Retina (tissue), 1 donor: ENCODE results near the gene FHAD1.

Experiments
- DNase-seq: peaks from one replicate; pipeline ENCODE4 v3.0.0-alpha.2; 2016

Gene FHAD1

DNA sequence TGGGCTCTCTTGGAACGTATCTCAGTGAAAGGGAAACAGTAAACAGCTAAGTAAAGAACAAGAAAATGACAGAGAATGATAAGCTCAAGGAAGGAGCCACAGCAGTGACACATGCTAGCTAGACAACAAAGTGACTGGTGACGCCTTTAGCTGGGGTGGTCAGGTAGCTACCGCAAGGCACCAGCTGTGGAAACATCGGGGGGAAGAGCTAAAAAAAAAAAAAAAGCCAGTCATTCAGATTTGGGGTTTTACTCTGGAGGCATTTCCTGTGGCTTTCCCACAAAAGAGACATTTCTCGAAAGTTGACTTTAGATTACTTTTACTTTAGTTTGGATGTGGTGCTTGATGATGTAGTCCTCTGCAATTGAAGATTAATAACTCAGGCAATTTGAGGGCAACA is 2.1 kb downstream of the FHAD1 start:
- no peak for DNase-seq

DNA sequence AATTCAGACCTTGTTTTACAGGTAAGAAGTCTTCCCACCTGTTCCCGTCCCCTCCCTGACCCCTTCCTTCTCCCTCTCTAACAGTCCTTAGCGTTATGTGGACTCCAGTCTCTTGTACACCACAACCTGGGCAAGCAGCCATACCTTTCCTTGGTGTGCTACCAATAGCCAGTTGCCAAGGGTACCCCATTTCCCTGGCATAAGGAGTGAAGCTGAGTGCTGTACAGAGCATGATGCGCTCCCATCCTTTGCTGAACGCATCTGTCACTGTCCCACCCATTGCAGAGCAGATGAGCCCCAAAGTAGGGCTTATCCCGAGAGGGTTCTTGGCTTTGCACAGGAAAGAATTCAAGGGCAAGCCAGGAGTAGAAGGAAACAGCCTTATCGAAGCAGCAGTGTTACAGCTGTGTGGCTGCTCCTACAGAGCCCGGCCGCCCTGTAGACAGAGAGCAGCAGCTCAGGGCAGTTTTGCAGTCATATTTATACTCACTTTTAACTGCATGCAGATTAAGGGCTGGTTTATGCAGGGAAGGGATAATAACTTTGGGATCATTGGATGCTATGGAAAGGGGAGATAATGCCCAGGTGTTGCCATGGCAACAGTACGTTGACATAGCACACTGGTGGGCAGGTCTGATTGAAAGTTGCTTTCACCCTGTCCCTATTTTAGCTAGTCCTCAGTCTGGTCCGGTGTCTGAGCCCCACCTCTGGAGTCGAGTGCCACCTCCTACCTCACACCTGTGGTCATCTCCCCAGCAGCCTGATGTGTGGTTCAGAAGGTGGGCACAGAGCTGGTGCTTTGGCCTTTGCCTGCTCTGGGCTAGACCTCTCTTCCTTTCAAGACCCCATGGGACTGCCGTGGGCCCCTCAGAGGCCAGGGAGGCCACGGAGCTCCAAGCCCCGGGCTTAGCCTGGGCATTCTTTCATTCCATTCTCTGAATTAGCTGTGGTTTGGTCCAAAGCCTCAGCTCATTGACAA is 5.1 kb downstream of the FHAD1 start:
- DNase-seq, result no peak

DNA sequence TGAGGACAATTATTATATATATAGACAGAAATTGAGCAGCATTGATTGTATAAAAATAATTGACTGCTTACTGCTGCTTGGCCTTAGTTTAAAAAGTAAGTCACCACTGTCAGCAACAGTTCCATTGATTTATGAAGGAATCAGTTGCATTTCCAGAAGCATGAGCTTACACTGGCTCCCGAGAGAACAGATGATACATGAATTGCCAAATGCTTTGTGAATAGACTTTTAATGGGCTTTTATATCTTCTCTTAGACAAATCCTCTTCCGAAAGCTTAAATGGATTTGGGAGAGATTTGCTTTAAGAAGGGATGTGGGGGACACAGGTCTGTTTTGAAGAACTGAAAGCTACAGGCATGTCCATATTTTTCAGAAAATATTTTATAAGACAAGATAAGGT is 7.5 kb downstream of the FHAD1 start:
- DNase-seq, result no peak

DNA sequence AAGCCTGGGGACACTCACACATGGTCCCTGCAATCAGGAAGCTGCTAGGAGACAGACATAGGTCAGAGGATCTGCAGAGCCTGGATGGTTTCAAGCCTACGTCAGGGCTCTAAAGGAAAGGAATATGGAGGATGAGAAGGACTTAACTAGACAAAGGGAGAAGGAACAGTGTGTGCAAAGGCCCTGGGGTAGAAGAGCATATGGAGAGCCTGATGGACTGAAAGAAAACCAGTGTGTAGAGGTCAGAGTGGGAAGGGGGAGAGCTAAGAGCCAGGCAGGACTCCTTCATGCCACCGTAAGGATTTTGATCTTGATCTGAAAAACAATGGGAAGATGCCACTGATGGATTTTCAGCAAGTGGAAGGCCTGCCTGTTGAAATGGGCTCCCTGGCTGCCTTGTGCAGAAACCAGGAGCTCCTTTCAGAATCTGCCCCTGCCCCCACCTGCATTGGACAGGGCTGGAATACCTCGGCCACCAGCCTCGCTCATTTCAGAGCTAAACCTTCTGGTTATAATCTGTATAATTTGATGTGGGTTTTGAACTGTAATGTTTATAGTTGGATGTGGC is 8.6 kb downstream of the FHAD1 start:
- DNase-seq, result no peak

DNA sequence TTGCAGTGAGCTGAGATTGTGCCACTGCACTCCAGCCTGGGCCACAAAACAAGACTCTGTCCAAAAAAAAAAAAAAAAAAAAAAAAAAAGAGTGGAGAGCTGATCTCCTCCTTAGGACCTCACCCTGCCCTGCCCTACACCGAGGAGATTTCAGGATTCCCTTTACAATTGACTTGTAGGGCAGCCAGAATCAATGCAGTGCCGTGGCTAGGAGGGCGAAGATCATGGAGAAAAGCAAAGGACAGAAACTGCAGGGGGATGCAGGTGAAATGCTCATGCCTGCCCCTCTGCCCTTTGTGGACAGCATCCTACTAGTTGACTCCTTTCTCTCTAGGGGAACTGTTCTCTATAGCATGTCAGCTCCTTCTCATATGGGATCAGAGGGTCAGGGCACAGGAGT is 9.6 kb downstream of the FHAD1 start:
- DNase-seq, result no peak

DNA sequence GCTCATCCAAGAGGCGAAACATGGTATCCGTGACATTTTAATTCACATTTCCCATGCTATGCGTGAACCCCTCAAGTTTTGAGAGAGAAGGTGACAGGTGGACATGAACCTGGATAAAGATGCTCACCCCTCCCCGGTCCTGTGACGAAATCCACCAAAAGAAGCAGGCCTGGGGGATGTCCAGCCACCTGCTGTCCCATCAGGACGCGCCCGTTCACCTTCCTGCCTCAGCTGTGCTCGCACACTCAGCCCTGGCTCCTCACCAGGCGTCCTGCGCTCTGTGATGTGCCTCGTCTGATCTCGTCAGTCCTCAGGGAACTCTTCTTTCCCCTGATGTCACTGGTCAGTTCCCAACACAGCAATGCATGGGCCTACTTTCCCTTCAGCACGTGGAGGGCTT is 10.3 kb downstream of the FHAD1 start:
- DNase-seq, result no peak

DNA sequence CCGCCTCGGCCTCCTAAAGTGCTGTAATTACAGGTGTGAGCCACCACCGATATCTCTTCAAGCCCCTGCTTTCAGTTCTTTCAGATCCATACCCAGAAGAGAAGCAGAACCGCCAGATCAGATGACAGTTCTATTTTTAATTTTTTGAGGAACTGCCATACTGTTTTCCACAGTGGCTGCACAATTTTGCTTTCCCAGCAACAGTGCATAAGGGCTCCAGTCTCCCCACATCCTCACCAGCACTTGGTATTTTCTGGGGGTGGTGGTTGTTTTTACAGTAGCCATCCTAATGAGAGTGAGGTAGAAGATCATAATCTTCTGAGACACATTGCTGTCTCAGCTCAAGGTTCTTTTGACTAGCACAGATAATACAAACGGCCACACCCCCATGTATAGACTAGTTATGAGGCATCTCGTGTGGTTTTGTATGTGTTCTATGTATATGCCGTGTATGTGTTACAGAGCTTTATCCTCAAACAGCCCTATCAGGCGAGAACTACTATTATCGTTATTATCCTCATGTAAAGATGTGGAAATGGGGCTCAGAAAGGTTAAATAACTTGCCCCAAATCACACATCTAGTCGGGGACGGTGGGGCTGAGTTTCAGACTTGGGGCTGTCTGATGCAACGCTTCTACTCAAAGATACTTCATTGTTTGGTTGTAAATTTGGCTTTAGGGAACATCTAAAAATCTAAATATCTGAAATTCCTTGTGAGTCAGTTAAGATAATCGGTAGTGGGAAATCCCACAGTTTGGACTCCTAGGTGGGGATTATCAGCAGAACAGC is 12.0 kb downstream of the FHAD1 start:
- DNase-seq, result no peak

DNA sequence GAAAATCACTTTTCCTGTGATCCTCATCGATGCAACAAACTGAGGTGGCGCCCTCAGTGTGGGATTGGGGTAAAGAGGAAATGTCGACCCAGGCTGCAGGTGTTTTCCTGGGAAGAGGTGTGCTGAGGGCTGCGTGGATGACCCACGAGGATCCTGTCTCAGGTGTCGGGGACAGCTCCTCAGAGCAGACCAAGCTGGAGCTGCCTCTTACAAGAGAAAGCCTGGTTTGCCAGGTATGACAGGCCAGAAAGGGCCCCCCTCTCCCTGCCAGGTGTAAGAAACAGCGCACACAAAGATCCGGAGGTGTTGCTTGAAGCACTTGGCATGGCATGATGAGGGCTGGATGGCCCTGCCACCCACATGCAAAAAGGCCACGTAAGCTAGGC is 12.6 kb downstream of the FHAD1 start:
- no peak for DNase-seq

DNA sequence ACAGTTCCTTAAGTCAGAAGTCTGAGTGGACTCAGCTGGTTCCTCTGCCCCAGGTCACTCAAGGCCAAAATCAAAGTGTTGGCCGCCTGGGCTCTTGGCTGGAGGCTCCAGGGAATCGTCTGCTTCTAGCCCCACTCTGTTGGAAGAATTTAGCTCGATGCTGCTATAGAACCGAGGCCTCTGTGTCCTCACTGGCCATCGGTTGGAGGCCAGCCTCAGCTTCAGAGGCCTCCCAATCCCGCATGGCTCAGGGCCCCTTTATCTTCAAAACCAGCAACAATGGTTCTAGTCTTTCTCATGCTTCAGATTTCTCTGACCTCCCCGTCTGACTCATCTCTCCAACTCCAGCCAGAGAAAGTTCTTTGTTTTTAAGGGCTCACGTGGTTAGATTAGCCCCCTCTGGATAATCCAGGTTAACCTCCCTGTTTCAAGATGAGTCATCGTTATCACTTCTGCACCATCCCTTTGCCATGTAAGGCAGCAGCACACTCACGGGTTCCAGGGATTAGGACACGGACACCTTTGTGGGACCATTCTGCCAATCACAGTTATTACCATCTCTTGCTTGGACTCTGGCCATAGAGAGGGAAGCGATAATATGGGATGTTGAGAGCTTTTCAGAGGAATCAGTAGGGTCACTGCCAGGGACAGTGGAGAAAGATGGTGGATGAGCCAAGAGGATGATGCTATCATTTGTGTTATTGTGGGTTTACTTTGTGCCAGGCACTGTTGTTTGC is 13.6 kb downstream of the FHAD1 start:
- DNase-seq, result no peak

DNA sequence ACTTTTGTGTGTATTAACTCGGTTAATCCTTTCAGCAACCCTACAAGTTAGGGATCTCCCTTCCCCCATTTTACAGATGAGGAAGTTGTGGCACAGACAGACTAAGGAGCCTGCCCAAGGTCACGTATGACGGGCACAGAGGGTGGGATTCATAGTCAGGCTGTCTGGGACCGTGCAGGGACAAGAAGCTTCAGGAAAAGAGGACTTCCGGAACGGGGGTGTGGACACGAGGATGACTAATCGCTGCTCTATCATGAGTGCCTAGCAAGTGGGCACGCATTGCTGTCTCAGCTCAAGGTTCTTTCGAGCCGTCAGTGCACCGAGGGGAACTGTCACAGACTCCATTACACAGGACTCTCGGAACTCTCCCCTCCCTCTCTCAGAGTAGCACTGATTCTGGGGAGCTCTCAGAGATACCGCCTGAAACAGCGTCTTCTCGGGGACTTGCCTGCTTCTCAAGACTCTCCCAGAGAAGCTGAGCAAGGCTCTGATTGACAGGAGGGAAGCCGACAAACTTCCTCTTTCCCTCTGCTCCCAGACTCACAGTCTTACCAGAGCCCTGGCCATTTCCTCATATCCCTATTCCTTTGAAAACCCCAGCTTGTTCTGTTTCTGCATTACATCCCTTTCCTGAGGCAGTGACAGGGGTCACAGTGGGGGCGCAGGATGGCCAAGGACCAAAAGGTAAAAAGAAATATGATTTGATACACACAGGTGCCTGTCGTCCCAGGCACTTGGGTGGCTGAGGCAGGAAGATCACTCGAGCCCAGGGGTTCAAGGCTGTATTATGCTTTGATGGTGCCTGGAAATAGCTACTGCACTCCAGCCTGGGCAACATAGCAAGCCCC is 14.4 kb downstream of the FHAD1 start:
- no peak for DNase-seq

DNA sequence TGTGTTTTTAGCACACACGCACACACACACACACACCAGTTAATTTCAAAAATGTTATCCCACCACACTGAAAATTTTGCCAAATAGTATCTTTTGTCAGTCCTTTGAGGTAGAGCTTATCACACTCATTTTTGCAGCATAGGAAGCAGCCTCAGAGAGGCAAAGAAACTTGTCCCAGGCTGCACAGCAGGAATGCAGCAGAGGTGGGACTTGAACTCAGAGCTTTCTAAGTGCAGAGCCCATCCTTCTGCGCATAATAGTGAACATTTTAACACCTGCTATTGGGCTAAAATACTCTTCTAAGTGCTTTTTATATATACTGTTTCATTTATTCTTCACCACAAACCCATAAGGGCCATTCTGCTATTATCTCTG is 15.0 kb downstream of the FHAD1 start:
- no peak for DNase-seq

DNA sequence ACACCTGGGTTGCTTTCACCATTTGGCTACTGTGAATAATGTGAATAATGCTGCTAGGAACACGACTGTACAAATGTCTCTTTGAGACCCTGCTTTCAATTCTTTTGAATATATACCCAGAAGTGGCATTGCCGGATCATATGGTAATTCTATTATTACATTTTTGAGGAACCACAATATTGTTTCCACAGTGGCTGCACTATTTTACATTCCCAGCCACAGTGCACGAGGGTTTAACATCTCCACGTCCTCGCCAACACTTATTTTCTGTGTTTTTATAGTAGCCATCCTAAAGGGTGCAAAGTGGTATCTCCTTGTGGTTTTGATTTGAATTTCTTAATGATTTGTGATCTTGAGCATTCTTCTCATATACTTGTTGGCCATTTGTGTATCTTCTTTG is 15.7 kb downstream of the FHAD1 start:
- DNase-seq, result no peak

DNA sequence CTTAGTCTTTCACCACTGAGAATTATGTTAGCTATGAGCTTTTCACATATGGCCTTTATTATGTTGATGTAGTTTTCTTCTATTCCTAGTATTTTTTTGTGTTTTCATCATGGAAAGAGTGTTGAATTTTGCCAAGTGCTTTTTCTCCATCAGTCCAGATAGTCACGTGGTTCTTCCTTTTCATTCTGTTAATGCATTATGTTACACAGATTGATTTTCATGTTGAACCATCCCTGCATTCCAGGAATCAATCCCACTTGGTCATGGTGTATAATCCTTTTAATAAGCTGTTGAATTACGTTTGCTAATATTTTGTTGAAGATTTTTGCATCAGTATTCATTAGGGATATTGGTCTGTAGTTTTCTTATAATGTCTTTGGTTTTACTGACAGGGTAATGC is 17.7 kb downstream of the FHAD1 start:
- DNase-seq, result no peak

DNA sequence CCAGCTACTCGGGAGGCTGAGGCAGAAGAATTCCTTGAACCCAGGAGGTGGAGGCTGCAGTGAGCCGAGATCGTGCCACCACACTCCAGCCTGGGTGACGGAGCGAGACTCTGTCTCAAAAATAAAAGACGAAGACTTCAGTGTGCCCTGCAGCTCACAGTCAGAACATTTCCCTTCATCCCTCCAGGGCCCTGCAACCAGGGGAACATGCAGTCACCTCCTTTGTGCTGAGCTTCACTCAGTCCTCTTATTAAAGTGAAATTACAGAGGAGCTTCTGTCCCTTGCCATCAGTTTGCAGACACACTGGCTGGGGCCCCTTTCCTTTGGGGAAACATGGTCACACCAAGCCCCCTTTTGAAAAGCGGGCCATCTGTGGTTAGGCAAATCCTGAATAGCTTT is 24.2 kb downstream of the FHAD1 start:
- no peak for DNase-seq

DNA sequence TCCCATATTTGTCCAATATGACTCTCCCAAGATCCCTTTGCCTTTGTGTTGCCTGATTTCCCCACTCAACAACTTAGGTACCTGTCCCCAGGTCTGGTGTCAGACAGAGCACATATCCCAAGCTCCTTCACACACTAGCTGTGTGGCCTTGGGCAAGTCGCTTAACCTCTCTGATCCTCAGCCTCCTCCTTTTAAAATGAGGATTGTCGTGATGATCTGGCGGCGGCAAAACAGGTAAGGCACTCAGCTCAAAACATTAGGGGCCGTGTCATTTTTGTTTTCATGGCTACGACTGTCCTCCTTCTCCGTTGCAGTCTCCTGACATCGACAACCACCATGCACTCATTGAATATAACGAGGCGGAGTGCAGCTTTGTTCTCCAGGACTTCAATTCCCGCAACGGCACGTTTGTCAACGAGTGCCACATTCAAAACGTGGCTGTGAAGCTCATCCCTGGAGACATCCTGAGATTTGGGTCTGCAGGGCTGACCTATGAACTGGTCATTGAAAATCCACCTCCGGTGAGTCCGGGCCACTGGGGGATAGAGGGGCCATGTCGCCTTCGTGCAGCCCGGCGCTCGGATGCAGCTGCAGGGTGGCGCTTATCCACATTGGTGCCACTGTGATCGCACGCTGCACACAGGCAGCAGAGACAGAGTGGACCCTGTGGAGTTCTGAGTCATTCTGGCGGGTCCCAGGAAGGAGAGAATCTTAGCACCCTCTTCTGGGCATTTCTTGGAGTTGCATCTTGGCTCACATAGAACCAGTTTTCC is 25.2 kb downstream of the FHAD1 start:
- DNase-seq, result peak; percentile 80

DNA sequence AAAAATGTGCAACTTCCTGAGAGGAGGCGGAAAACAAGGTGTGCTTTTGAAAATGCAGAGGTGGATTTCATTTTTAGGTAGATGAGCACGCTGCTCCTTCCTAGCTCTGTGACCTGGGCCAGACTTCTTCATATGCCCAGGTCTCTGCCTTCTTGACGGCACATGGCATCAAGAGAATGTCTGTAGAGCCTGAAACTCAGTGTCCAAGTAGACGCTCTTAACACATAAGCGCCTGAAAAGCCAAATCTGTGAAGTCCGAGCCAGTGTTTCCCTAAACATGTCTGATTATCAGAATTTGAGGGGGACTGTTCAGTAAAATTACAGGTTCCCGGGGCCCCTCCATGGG is 25.7 kb downstream of the FHAD1 start:
- no peak for DNase-seq

DNA sequence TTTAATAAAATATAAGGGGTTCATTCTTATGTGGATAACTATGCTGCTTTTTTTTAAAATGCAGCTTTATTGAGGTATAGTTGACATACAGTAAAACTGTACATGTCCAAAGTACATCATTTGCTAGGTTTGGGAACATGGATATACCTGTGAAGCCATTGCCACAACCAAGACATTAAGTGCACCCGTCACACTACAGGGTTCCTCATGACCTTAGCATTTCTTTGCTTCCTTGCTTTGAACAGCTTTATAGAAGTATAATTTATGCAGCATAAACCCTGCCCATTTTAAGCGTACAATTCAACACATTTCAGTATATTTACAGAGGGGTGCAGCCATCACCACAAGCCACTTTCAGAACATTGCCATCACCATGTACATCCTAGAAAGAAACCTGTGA is 26.3 kb downstream of the FHAD1 start:
- no peak for DNase-seq

DNA sequence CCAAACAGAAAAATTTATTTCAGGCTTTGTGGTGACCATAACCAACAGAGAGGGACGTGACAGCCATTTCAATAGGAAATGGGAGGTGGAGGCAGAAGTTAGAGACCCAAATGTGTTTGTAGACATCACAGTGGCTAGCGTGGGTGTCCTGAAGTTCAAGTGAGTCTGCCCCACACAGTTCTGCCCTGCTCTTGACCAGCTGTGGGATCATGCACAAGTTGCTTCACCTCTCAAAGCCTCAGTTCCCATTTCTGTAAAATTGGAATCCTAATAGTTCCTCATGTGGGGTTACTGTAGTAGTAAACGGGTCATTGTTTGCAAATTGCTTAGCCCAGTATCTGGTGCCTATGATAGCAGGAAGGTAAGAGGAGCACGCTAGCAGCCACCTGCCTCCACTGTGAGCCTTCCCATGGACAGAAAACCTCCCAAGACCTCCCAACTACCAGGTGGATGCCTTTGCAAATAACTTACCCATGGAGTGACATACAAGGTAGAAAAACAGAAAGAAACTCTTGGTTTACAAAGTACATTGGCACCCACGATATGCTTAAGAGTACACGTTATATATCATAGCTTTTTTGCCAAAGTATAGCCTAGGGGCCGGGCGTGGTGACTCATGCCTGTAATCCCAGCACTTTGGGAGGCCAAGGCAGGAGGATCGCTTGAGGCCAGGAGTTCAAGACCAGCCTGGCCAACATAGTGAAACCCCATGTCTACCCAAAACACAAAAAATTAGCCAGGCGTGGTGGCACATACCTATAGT is 29.1 kb downstream of the FHAD1 start:
- DNase-seq, result no peak

DNA sequence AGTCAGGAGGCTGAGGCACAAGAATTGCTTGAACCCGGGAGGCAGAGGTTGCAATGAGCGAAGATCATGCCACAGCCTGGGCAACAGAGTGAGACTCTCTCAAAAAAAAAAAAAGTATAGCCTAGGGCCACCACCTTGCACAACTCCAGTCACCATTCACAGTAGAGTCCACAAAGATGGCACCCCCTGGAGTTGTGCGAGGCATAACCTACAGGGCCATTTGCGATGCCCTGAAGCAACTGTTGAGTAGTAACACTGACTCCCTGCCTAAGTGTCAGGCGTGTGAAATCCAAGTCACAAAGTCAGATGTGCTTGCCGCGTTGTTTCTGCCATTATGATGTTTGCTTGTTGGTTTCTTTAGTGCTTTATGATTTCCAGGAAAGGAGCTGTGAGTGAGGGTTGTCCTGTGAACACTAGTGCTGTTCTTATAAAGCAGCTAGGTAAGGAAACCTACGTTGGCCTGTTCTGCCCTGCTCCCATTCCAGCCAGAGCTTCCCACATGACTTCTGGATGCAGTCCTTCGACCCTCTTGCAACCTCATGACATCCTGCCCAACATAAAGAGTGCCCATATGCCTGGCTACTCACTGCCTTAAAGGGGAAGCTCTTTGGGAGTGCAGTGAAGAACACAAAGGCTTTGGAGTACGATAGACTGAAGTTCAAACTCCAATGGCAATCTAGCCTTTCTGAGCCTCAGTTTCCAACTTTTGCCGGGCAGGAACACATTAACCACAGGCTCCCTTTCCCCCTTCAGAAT is 29.8 kb downstream of the FHAD1 start:
- no peak for DNase-seq

DNA sequence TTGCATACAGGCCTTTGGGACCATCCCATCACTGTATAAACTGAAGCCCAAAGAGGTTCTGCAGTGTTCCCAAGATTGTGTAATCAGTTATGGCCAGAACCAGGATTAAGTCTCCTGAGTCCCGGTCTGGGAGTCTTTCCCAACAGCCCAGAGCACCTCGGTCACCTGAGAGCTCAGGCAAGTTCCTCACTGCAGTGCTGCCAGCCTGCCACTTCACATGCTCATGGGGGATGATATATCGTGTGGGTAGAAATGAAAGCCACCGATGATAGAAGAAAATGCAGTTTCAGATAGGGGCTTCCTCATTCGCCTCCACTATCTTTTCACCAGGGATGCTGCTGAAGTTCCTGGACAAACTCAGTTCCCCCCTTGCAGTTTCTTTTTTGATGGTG is 30.4 kb downstream of the FHAD1 start:
- no peak for DNase-seq
